SK-N-SH (cell line): Measurements from ENCODE around the gene DNAJC25.

ENCODE experiments used
- CTCF ChIP-seq: fragments of 200-600 bp; sonication (generic); IDR thresholded peaks from 2 replicates; pipeline ENCODE4 v1.6.1; 2017; ENCODE audit warnings: antibody characterized with exemption, mild to moderate bottlenecking, moderate library complexity
- ELF1 ChIP-seq: IDR thresholded peaks from 2 replicates; pipeline ENCODE4 v1.4.0; 2012
- GATA2 ChIP-seq: sonication (generic); formaldehyde crosslinking; IDR thresholded peaks from 2 replicates; pipeline ENCODE4 v1.5.0; 2020; ENCODE audit warnings: mild to moderate bottlenecking, missing genetic modification reagents
- JUND ChIP-seq: IDR thresholded peaks from 2 replicates; pipeline ENCODE4 v1.4.0; 2012
- MAX ChIP-seq: IDR thresholded peaks from 2 replicates; pipeline ENCODE4 v1.4.0; 2012; ENCODE audit warnings: low read depth
- MEF2A ChIP-seq: IDR thresholded peaks from 2 replicates; pipeline ENCODE4 v1.4.0; 2012; ENCODE audit warnings: low read depth, borderline replicate concordance
- POLR2AphosphoS5 ChIP-seq: IDR thresholded peaks from 2 replicates; pipeline ENCODE4 v1.6.1; 2012; ENCODE audit warnings: low read depth, low read length
- RAD21 ChIP-seq: IDR thresholded peaks from 2 replicates; pipeline ENCODE4 v1.6.1; 2012; ENCODE audit warnings: mild to moderate bottlenecking, low read length
- RCOR1 ChIP-seq: fragments of 150-350 bp; IDR thresholded peaks from 2 replicates; pipeline ENCODE4 v1.6.1; 2017; ENCODE audit warnings: antibody characterized with exemption, low read length
- REST ChIP-seq: IDR thresholded peaks from 2 replicates; pipeline ENCODE4 v1.6.1; 2012; ENCODE audit warnings: mild to moderate bottlenecking, low read depth, low read length, moderate library complexity
- RFX5 ChIP-seq: IDR thresholded peaks from 2 replicates; pipeline ENCODE4 v1.6.1; 2012; ENCODE audit warnings: mild to moderate bottlenecking, improper control_type of control experiment, low read length
- SIN3A ChIP-seq: IDR thresholded peaks from 2 replicates; pipeline ENCODE4 v1.6.1; 2012; ENCODE audit warnings: low read depth, mild to moderate bottlenecking, low read length, moderate library complexity, borderline replicate concordance
- SMC3 ChIP-seq: IDR thresholded peaks from 2 replicates; pipeline ENCODE4 v1.6.1; 2012; ENCODE audit warnings: low read depth, low read length, improper control_type of control experiment
- ZBTB33 ChIP-seq: IDR thresholded peaks from 2 replicates; pipeline ENCODE4 v1.4.0; 2012; ENCODE audit warnings: low read depth, borderline replicate concordance

- TF ChIP-seq CTCF: no peak
- TF ChIP-seq JUND: no peak
- no peak for TF ChIP-seq POLR2AphosphoS5
- TF ChIP-seq RAD21: no peak
- TF ChIP-seq MEF2A: no peak
- no peak for TF ChIP-seq MAX
- no peak for TF ChIP-seq REST
- no peak for TF ChIP-seq ELF1
- no peak for TF ChIP-seq ZBTB33
- no peak for TF ChIP-seq RCOR1
- TF ChIP-seq SMC3: no peak
- TF ChIP-seq SIN3A: no peak
- TF ChIP-seq RFX5: no peak
- TF ChIP-seq GATA2: no peak
These were observed 31.2 kb upstream of the DNAJC25 start for GRCh38 chr9:111599955-111600343.
